Measurements from ENCODE around the gene FMN1. TPM values are rescaled to one million over a fixed set of nuclear protein-coding genes. Genes with fewer than 3 reads are reported as not detected.

The FMN1 gene
- total RNA-seq, 4 donors from 2014 or later = 2.6 to 6.6 (median 4.2) TPM

- ATAC-seq (no peak), DNase-seq (no peak)
- no peak overlapping the region for H3K4me3 ChIP-seq
- H3K27ac ChIP-seq = no peak overlapping the region
- H3K36me3 ChIP-seq = no peaks in the 10 kb centered on the region
- no peaks in the 10 kb centered on the region for H3K4me1 ChIP-seq
- H3K9me3 ChIP-seq = no peaks in the 10 kb centered on the region
- intact Hi-C loops (cut with DNase I; ENCODE audit: low total_unique reads) = no loop called here
- TF ChIP-seq POLR2A (IDR thresholded peaks at IDR 0.05) (no peak), CTCF (IDR thresholded peaks at IDR 0.05 in 4 of 5, conservative IDR thresholded peaks at IDR 0.05 in 1 of 5) (no peak)
- in situ Hi-C loops (cut with MboI; ENCODE audit: low sequenced_read_pairs in 4 of 4) = loop anchor here in 3 of 4 donors (25.0 kb wide), 1 partner anchor 317 kb away; no protein-coding TSS in a partner anchor
- no peaks in the 10 kb centered on the region for H3K27me3 ChIP-seq
These were observed 214.8 kb downstream of the FMN1 start for GRCh38 chr15:32979710-32980109.

GRCh38 chr15:32977506-32977905 is 217.0 kb downstream of the FMN1 start:
- no peak overlapping the region for H3K4me3 ChIP-seq
- no peak for ATAC-seq
- no peaks in the 10 kb centered on the region for H3K36me3 ChIP-seq
- TF ChIP-seq CTCF (IDR thresholded peaks at IDR 0.05 in 4 of 5, conservative IDR thresholded peaks at IDR 0.05 in 1 of 5) = no peak
- TF ChIP-seq POLR2A (IDR thresholded peaks at IDR 0.05) = no peak
- intact Hi-C loops (cut with DNase I; ENCODE audit: low total_unique reads) = no loop called here
- H3K27ac ChIP-seq = no peak overlapping the region
- no peaks in the 10 kb centered on the region for H3K9me3 ChIP-seq
- H3K27me3 ChIP-seq = no peaks in the 10 kb centered on the region
- no peak for DNase-seq
- in situ Hi-C loops (cut with MboI; ENCODE audit: low sequenced_read_pairs in 4 of 4) = loop anchor here in 3 of 4 donors (25.0 kb wide), 1 partner anchor 315 kb away; no protein-coding TSS in a partner anchor
- H3K4me1 ChIP-seq = no peaks in the 10 kb centered on the region

- Histone ChIP-seq H3K4me3 (no peak overlapping the region), H3K27ac (no peak overlapping the region), H3K36me3 (no peaks in the 10 kb centered on the region), H3K9me3 (no peaks in the 10 kb centered on the region), H3K27me3 (no peaks in the 10 kb centered on the region), H3K4me1 (no peaks in the 10 kb centered on the region)
- intact Hi-C loops (cut with DNase I; ENCODE audit: low total_unique reads) = no loop called here
- DNase-seq = no peak
- TF ChIP-seq POLR2A (IDR thresholded peaks at IDR 0.05) = no peak
- TF ChIP-seq CTCF (IDR thresholded peaks at IDR 0.05 in 4 of 5, conservative IDR thresholded peaks at IDR 0.05 in 1 of 5) = no peak
- in situ Hi-C loops (cut with MboI; ENCODE audit: low sequenced_read_pairs in 4 of 4) = loop anchor here in 3 of 4 donors (25.0 kb wide), 1 partner anchor 312 kb away; no protein-coding TSS in a partner anchor
- no peak for ATAC-seq
These were observed 219.8 kb downstream of the FMN1 start for GRCh38 chr15:32974691-32975090.

GRCh38 chr15:32972686-32973085 is 221.8 kb downstream of the FMN1 start:
- DNase-seq = no peak
- no peak for ATAC-seq
- no peaks in the 10 kb centered on the region for H3K9me3 ChIP-seq
- in situ Hi-C loops (cut with MboI; ENCODE audit: low sequenced_read_pairs in 4 of 4) = no loop called here
- H3K27me3 ChIP-seq = no peaks in the 10 kb centered on the region
- no peak overlapping the region for H3K27ac ChIP-seq
- intact Hi-C loops (cut with DNase I; ENCODE audit: low total_unique reads) = no loop called here
- no peak overlapping the region for H3K4me3 ChIP-seq
- no peaks in the 10 kb centered on the region for H3K36me3 ChIP-seq
- H3K4me1 ChIP-seq = no peaks in the 10 kb centered on the region
- no peak for TF ChIP-seq POLR2A (IDR thresholded peaks at IDR 0.05)
- no peak for TF ChIP-seq CTCF (IDR thresholded peaks at IDR 0.05 in 4 of 5, conservative IDR thresholded peaks at IDR 0.05 in 1 of 5)

GRCh38 chr15:32970847-32971246 is 223.7 kb downstream of the FMN1 start:
- Histone ChIP-seq H3K36me3 (no peaks in the 10 kb centered on the region), H3K4me1 (no peaks in the 10 kb centered on the region), H3K9me3 (no peaks in the 10 kb centered on the region), H3K4me3 (no peak overlapping the region), H3K27me3 (no peaks in the 10 kb centered on the region), H3K27ac (no peak overlapping the region)
- ATAC-seq (no peak), DNase-seq (no peak)
- TF ChIP-seq POLR2A (IDR thresholded peaks at IDR 0.05) (no peak), CTCF (IDR thresholded peaks at IDR 0.05 in 4 of 5, conservative IDR thresholded peaks at IDR 0.05 in 1 of 5) (no peak)
- in situ Hi-C loops (cut with MboI; ENCODE audit: low sequenced_read_pairs in 4 of 4) (no loop called here), intact Hi-C loops (cut with DNase I; ENCODE audit: low total_unique reads) (no loop called here)

Data from gastrocnemius medialis (tissue), 4 donors.